BLaER1 treated with 17β-estradiol and CSF1 and Interleukin-3, amounts not matched to agents 10 nM and 100 nM (cell line): ENCODE results near the gene GFRA1.

Source experiments
- H3K27ac ChIP-seq, 11 experiments: shearing (Covaris generic); formaldehyde crosslinking; 2 replicates each; pipeline ENCODE4 v1.8.1; 2022
- H3K27me3 ChIP-seq, 11 experiments: shearing (Covaris generic); formaldehyde crosslinking; 2 replicates each; pipeline ENCODE4 v1.8.1; 2022
- H3K36me3 ChIP-seq, 11 experiments: shearing (Covaris generic); formaldehyde crosslinking; 2 replicates each; pipeline ENCODE4 v1.8.1; 2022
- H3K4me1 ChIP-seq, 10 experiments: shearing (Covaris generic); formaldehyde crosslinking; 2 replicates each; pipeline ENCODE4 v1.8.1; 2022
- H3K4me2 ChIP-seq, 11 experiments: shearing (Covaris generic); formaldehyde crosslinking; 2 replicates each; pipeline ENCODE4 v1.8.1; 2022
- H3K4me3 ChIP-seq, 10 experiments: shearing (Covaris generic); formaldehyde crosslinking; 2 replicates each; pipeline ENCODE4 v1.8.1; 2022
- H3K9ac ChIP-seq, 11 experiments: shearing (Covaris generic); formaldehyde crosslinking; 2 replicates each; pipeline ENCODE4 v1.8.1; 2022
- H3K9me3 ChIP-seq, 11 experiments: shearing (Covaris generic); formaldehyde crosslinking; replicated peaks in 1 of 11; 2 replicates each; pipeline ENCODE4 v1.8.1; 2022
- H4K20me1 ChIP-seq, 11 experiments: shearing (Covaris generic); formaldehyde crosslinking; 2 replicates each; pipeline ENCODE4 v1.8.1; 2022
- Cebpa-rat ChIP-seq, 11 experiments: shearing (Covaris generic); IDR thresholded peaks; 2 replicates each; pipeline ENCODE4 v1.8.1; 2022

GFRA1 gene

GRCh38 chr10:116198676-116199035, 74.3 kb downstream of the GFRA1 start:
- Histone ChIP-seq H3K4me1 (peaks cover 0 to 36% (median 14%) of the 10 kb centered on the region in 10 experiments; a peak in 10 of 20 replicates), H3K27ac (no peak overlapping the region), H3K4me2 (peak overlapping the region in 1 of 11 experiments; percentile 45; a peak in 2 of 22 replicates), H3K27me3 (no peaks in the 10 kb centered on the region), H3K4me3 (no peak overlapping the region), H3K9ac (no peak overlapping the region), H3K36me3 (0 out of 22 replicates have a peak, but pooled peaks cover 0 to 7% (median 0%) of the 10 kb centered on the region in 11 experiments), H3K9me3 (peaks cover 16 to 25% (median 22%) of the 10 kb centered on the region in 11 experiments), H4K20me1 (no peaks in the 10 kb centered on the region)
- no peak for TF ChIP-seq Cebpa-rat (IDR thresholded peaks at IDR 0.05)

DNA sequence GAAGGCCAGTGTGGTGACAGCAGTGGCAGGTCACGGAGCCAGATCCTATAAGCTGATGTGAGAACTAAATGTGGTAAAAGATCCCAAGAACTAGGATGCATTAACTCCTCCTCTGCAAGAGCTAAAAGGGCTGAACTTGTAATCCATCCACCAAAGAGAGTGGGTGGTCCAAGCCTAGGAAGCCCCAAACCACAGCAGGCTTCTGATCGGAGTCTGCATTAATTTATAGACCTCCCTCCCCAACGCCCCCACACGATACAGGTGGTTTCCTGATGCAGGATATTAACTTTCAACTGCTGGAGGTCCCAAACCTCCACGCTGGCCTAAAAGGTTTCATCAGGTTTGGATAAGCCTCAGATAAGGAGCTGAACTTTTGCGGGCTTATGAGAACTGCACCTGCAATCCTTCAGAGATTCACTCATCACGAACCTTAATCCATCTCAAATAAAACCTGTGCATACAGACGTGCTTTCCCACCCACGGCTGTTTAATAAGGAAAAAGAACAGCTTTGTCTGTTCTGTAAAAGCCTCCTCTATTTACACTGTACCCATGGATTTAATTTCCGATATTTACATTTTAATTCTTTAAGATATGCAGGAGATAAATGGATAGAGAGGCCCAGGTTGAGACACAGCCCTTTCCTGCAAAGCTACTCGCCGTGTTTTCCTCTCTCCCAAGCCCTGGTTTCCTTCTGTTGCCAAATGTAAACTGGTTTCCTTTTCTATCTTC, 74.9 kb downstream of the GFRA1 start:
- no peak overlapping the region for H3K9ac ChIP-seq
- peaks cover 0 to 36% (median 18%) of the 10 kb centered on the region in 10 experiments; a peak in 12 of 20 replicates for H3K4me1 ChIP-seq
- no peak overlapping the region for H3K4me3 ChIP-seq
- TF ChIP-seq Cebpa-rat (IDR thresholded peaks at IDR 0.05), result no peak
- H3K4me2 ChIP-seq, result peak overlapping the region in 5 of 11 experiments; percentile 2 to 45 (median 4); a peak in 4 of 22 replicates
- no peak overlapping the region for H3K27ac ChIP-seq
- no peaks in the 10 kb centered on the region for H4K20me1 ChIP-seq
- 0 out of 22 replicates have a peak, but pooled peaks cover 0 to 7% (median 0%) of the 10 kb centered on the region in 11 experiments for H3K36me3 ChIP-seq
- peaks cover 16 to 25% (median 22%) of the 10 kb centered on the region in 11 experiments for H3K9me3 ChIP-seq
- H3K27me3 ChIP-seq, result no peaks in the 10 kb centered on the region

GRCh38 chr10:116195583-116195982, 77.4 kb downstream of the GFRA1 start:
- H3K4me2 ChIP-seq, result no peak overlapping the region
- peaks cover 16 to 23% (median 19%) of the 10 kb centered on the region in 11 experiments for H3K9me3 ChIP-seq
- no peaks in the 10 kb centered on the region for H4K20me1 ChIP-seq
- H3K27me3 ChIP-seq, result no peaks in the 10 kb centered on the region
- no peak overlapping the region; a peak in 1 of 20 replicates for H3K4me3 ChIP-seq
- no peak overlapping the region for H3K27ac ChIP-seq
- H3K9ac ChIP-seq, result no peak overlapping the region
- H3K36me3 ChIP-seq, result 0 out of 22 replicates have a peak, but pooled peaks cover 0 to 7% (median 0%) of the 10 kb centered on the region in 11 experiments
- no peak for TF ChIP-seq Cebpa-rat (IDR thresholded peaks at IDR 0.05)
- H3K4me1 ChIP-seq, result peaks cover 0 to 47% (median 32%) of the 10 kb centered on the region in 10 experiments; a peak in 15 of 20 replicates

DNA sequence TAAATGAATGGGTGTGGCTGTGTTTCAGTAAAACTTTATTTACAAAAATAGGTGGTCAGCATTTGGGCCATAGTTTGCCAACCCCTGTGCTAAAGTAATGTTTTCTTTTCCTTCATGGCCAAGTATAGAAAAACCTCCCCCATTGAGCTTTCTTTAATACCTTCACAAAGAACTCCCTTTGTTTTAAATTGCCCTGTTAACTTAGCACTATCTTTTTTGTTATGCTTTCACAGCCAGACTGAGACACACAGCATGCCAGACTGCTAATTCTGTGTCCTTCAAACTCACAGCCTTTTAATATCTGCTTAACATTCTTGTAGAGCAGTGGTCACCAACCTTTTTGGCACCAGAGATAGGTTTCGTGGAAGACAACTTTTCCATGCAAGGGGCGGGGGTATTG, 78.0 kb downstream of the GFRA1 start:
- H4K20me1 ChIP-seq, result no peaks in the 10 kb centered on the region
- H3K27me3 ChIP-seq, result no peaks in the 10 kb centered on the region
- 0 out of 22 replicates have a peak, but pooled peaks cover 0 to 7% (median 0%) of the 10 kb centered on the region in 11 experiments for H3K36me3 ChIP-seq
- H3K4me2 ChIP-seq, result no peak overlapping the region
- no peak overlapping the region for H3K27ac ChIP-seq
- H3K4me3 ChIP-seq, result no peak overlapping the region; a peak in 1 of 20 replicates
- no peak for TF ChIP-seq Cebpa-rat (IDR thresholded peaks at IDR 0.05)
- H3K9ac ChIP-seq, result no peak overlapping the region
- H3K4me1 ChIP-seq, result peaks cover 0 to 52% (median 37%) of the 10 kb centered on the region in 10 experiments; a peak in 15 of 20 replicates
- peaks cover 16 to 23% (median 19%) of the 10 kb centered on the region in 11 experiments for H3K9me3 ChIP-seq

DNA sequence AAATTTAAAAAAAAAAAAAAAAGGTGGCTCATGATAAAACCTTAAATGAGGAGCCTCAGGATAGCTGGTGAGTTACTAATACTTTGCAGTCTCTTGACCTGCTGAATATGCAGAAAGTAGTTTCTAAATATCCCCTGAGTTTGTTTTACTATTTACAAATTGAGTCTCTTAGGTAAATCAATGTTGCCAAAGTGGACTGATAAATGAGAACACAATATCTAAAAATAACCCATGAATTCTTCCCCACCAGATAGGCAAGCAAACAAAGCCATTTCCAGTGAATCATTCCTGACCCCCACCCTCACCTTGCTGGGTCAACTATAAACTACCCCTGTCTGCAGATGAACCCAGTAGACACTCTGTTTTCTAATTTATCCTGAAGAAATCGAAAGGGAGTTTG, 78.9 kb downstream of the GFRA1 start:
- no peak for TF ChIP-seq Cebpa-rat (IDR thresholded peaks at IDR 0.05)
- H3K9ac ChIP-seq, result no peak overlapping the region
- H3K4me3 ChIP-seq, result no peak overlapping the region
- no peaks in the 10 kb centered on the region for H3K27me3 ChIP-seq
- H3K9me3 ChIP-seq, result peaks cover 16 to 23% (median 19%) of the 10 kb centered on the region in 11 experiments
- H3K27ac ChIP-seq, result no peak overlapping the region
- no peaks in the 10 kb centered on the region for H4K20me1 ChIP-seq
- peaks cover 0 to 62% (median 44%) of the 10 kb centered on the region in 10 experiments; a peak in 15 of 20 replicates for H3K4me1 ChIP-seq
- H3K4me2 ChIP-seq, result peak overlapping the region in 3 of 11 experiments; percentile 62 to 66 (median 66); a peak in 6 of 22 replicates
- H3K36me3 ChIP-seq, result 0 out of 22 replicates have a peak, but pooled peaks cover 0 to 7% (median 0%) of the 10 kb centered on the region in 11 experiments

GRCh38 chr10:116190883-116191282, 82.1 kb downstream of the GFRA1 start:
- H3K27me3 ChIP-seq, result no peaks in the 10 kb centered on the region
- H3K4me2 ChIP-seq, result peak overlapping the region in 8 of 11 experiments; percentile 11 to 74 (median 51); a peak in 14 of 22 replicates
- no peak overlapping the region for H3K9ac ChIP-seq

DNA sequence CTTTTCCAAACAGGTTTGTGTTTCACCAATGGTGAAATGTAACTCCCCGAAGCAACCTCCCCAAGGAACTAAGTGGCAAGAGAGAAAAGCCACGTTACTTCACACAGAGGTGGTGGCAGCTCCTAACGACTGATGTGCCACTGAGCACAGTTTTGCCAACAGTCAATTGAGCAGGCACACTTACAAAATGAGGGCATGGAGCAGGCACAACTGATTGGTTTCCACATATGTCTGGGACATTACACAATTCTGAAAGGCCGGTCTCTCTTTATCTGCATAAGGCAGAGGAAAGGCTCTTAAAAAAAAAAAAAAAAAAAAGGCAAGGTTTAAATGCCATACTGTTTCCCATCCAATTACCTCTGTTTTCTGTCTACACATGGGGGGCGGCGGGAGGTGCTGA, 86.7 kb downstream of the GFRA1 start:
- no peak overlapping the region for H3K4me3 ChIP-seq
- no peak overlapping the region for H3K27ac ChIP-seq
- H3K9me3 ChIP-seq, result no peaks in the 10 kb centered on the region
- TF ChIP-seq Cebpa-rat (IDR thresholded peaks at IDR 0.05), result no peak
- H3K9ac ChIP-seq, result no peak overlapping the region
- H3K4me2 ChIP-seq, result peak overlapping the region in 8 of 11 experiments; percentile 37 to 87 (median 68); a peak in 11 of 22 replicates
- H3K36me3 ChIP-seq, result no peaks in the 10 kb centered on the region
- no peaks in the 10 kb centered on the region for H3K27me3 ChIP-seq
- no peaks in the 10 kb centered on the region for H4K20me1 ChIP-seq
- peaks cover 8 to 74% (median 55%) of the 10 kb centered on the region in 10 experiments for H3K4me1 ChIP-seq

More at GRCh38 chr10:116190883-116191282, 82.1 kb downstream of the GFRA1 start:
- peaks cover 13 to 19% (median 15%) of the 10 kb centered on the region in 11 experiments for H3K9me3 ChIP-seq
- 0 out of 22 replicates have a peak, but pooled peaks cover 0 to 7% (median 0%) of the 10 kb centered on the region in 11 experiments for H3K36me3 ChIP-seq
- H3K27ac ChIP-seq, result no peak overlapping the region
- H3K4me3 ChIP-seq, result no peak overlapping the region
- no peak for TF ChIP-seq Cebpa-rat (IDR thresholded peaks at IDR 0.05)
- no peaks in the 10 kb centered on the region for H4K20me1 ChIP-seq
- peaks cover 8 to 83% (median 64%) of the 10 kb centered on the region in 10 experiments for H3K4me1 ChIP-seq

DNA sequence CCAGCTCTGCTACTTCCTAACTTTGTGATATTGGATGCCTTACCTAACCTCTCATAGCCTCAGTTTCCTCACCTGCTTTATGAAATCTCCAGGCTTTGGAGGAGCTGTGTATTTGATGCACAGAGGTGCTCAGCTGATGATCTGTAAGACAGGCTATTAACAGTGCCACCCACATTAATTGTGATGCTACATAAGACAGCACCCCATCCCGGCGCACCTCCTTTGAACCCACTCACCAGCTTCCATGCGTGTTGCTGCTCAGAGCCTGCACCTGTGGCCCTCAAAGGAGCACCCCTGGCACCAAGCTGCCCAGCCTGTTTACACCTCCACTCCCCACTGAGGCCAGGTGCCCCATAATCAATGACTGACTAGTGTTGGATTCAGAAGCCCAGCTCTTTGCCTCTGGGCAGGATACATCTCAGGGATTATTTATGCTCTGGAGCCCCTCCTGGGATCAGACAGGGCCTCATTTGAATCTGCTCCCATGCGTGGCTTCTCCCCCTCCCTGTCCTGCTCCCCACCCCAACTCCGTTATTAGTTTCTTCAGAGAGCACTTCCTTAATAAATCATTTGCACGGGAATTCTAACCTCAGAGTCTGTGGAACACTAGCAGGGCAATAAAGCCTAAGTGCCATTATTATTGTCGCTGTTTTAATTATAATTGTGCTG, 87.7 kb downstream of the GFRA1 start:
- no peak for TF ChIP-seq Cebpa-rat (IDR thresholded peaks at IDR 0.05)
- Histone ChIP-seq H3K27ac (no peak overlapping the region), H3K36me3 (no peaks in the 10 kb centered on the region), H3K27me3 (no peaks in the 10 kb centered on the region), H3K9me3 (no peaks in the 10 kb centered on the region), H3K4me2 (peak overlapping the region in 7 of 11 experiments; percentile 20 to 87 (median 69); a peak in 7 of 22 replicates), H3K9ac (no peak overlapping the region), H3K4me3 (no peak overlapping the region), H3K4me1 (peaks cover 8 to 64% (median 47%) of the 10 kb centered on the region in 10 experiments), H4K20me1 (no peaks in the 10 kb centered on the region)

GRCh38 chr10:116184512-116184794, 88.6 kb downstream of the GFRA1 start:
- TF ChIP-seq Cebpa-rat (IDR thresholded peaks at IDR 0.05), result no peak
- no peaks in the 10 kb centered on the region for H3K9me3 ChIP-seq
- no peak overlapping the region for H3K27ac ChIP-seq
- H3K36me3 ChIP-seq, result no peaks in the 10 kb centered on the region
- no peaks in the 10 kb centered on the region for H3K27me3 ChIP-seq
- peak overlapping the region in 5 of 11 experiments; percentile 7 to 29 (median 10); a peak in 6 of 22 replicates for H3K4me2 ChIP-seq
- no peak overlapping the region for H3K4me3 ChIP-seq
- no peaks in the 10 kb centered on the region for H4K20me1 ChIP-seq
- peaks cover 8 to 56% (median 39%) of the 10 kb centered on the region in 10 experiments for H3K4me1 ChIP-seq
- H3K9ac ChIP-seq, result no peak overlapping the region
